HEK293 (cell line): ENCODE results near the gene HTATSF1.

Experiments
- CTCF ChIP-seq: fragments of 450-650 bp; formaldehyde crosslinking; IDR thresholded peaks from 2 replicates; pipeline ENCODE4 v1.5.1; 2016; ENCODE audit warnings: missing biosample characterization, missing genetic modification characterization
- EGR2 ChIP-seq: fragments of 450-650 bp; formaldehyde crosslinking; IDR thresholded peaks from 2 replicates; pipeline ENCODE4 v1.5.1; 2016; ENCODE audit warnings: low read depth, missing biosample characterization, missing genetic modification characterization
- GFI1B ChIP-seq: fragments of 450-650 bp; formaldehyde crosslinking; IDR thresholded peaks from 2 replicates; pipeline ENCODE4 v1.5.1; 2016; ENCODE audit warnings: missing biosample characterization, missing genetic modification characterization
- PATZ1 ChIP-seq: fragments of 450-650 bp; formaldehyde crosslinking; IDR thresholded peaks from 2 replicates; pipeline ENCODE4 v1.5.1; 2016; ENCODE audit warnings: missing biosample characterization, missing genetic modification characterization
- PRDM2 ChIP-seq: fragments of 450-650 bp; formaldehyde crosslinking; IDR thresholded peaks from 2 replicates; pipeline ENCODE4 v1.5.1; 2016; ENCODE audit warnings: missing biosample characterization, missing genetic modification characterization, borderline replicate concordance
- ZNF18 ChIP-seq: fragments of 450-650 bp; formaldehyde crosslinking; IDR thresholded peaks from 2 replicates; pipeline ENCODE4 v1.5.1; 2016; ENCODE audit warnings: missing biosample characterization, missing genetic modification characterization
- ZNF324 ChIP-seq: fragments of 450-650 bp; formaldehyde crosslinking; IDR thresholded peaks from 2 replicates; pipeline ENCODE4 v1.5.1; 2016; ENCODE audit warnings: missing biosample characterization, missing genetic modification characterization
- ZNF501 ChIP-seq: fragments of 450-650 bp; formaldehyde crosslinking; IDR thresholded peaks from 2 replicates; pipeline ENCODE4 v1.5.1; 2016; ENCODE audit warnings: missing biosample characterization, missing genetic modification characterization
- ZNF558 ChIP-seq: fragments of 450-650 bp; formaldehyde crosslinking; IDR thresholded peaks from 2 replicates; pipeline ENCODE4 v1.5.1; 2016; ENCODE audit warnings: missing biosample characterization, missing genetic modification characterization
- ZNF777 ChIP-seq: fragments of 450-650 bp; formaldehyde crosslinking; IDR thresholded peaks from 2 replicates; pipeline ENCODE4 v1.5.1; 2017; ENCODE audit warnings: missing biosample characterization, missing genetic modification characterization, borderline replicate concordance
- ZNF792 ChIP-seq: fragments of 450-650 bp; formaldehyde crosslinking; IDR thresholded peaks from 2 replicates; pipeline ENCODE4 v1.5.1; 2016; ENCODE audit warnings: missing biosample characterization, missing genetic modification characterization
- ZSCAN30 ChIP-seq: fragments of 450-650 bp; IDR thresholded peaks from 2 replicates; pipeline ENCODE4 v1.5.1; 2018; ENCODE audit warnings: missing biosample characterization, mild to moderate bottlenecking, missing genetic modification characterization, moderate library complexity

- TF ChIP-seq ZNF792 (tag by site-specific recombination) = no peak
- no peak for TF ChIP-seq ZNF324 (tag by site-specific recombination)
- no peak for TF ChIP-seq CTCF (tag by site-specific recombination)
- no peak for TF ChIP-seq ZNF777
- TF ChIP-seq ZNF18 (tag by site-specific recombination) = no peak
- TF ChIP-seq PATZ1 (tag by site-specific recombination) = no peak
- TF ChIP-seq EGR2 (tag by site-specific recombination) = no peak
- no peak for TF ChIP-seq ZSCAN30
- no peak for TF ChIP-seq PRDM2 (tag by site-specific recombination)
- TF ChIP-seq ZNF558 (tag by site-specific recombination) = no peak
- TF ChIP-seq GFI1B (tag by site-specific recombination) = no peak
- no peak for TF ChIP-seq ZNF501 (tag by site-specific recombination)
These were observed 54.0 kb downstream of the HTATSF1 start for GRCh38 chrX:136551410-136551809.
